Neural progenitor cell (in vitro differentiated cells): ENCODE measurements around the gene RBFOX2.

Experiments used
- CTCF ChIP-seq: fragments of 200-600 bp; sonication (generic); IDR thresholded peaks from 2 replicates; pipeline ENCODE4 v1.5.1; 2017; ENCODE audit warnings: antibody characterized with exemption, mild to moderate bottlenecking
- EZH2phosphoT487 ChIP-seq: fragments of 200-600 bp; sonication (generic); IDR thresholded peaks from 2 replicates; pipeline ENCODE4 v1.6.1; 2017; ENCODE audit warnings: antibody characterized with exemption

GRCh38 chr22:35733791-35734516 is 294.7 kb downstream of the RBFOX2 start:
- TF ChIP-seq EZH2phosphoT487 (no peak), CTCF (no peak)
